ENCODE measurements around the gene PLIN4. TPM values are rescaled to one million over a fixed set of nuclear protein-coding genes. Genes with fewer than 3 reads are reported as not detected.

Gene PLIN4
- total RNA-seq, 1 donor from 2014 or later: under 0.01 TPM

DNA sequence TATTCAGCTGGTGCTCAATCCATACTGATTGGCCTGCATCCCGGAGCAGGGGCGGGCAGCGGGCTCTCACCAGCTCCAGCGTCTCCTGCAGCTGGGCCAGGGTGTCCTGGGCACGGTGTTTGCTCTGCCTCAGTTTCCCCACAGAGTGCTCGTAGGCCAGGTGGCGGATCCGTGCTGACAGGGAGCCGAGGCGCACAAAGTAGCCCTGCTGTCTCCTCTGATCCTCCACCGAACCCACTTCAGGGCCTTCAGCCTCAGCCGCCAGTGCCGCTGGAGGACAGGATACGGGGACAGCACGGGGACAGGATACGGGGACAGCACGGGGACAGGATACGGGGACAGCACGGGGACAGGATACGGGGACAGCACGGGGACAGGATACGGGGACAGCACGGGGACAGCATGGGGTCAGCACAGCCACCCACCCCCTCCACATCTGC is 7.3 kb upstream of the PLIN4 start:
- DNase-seq (ENCODE audit: low read depth, low spot score): no peak

DNA sequence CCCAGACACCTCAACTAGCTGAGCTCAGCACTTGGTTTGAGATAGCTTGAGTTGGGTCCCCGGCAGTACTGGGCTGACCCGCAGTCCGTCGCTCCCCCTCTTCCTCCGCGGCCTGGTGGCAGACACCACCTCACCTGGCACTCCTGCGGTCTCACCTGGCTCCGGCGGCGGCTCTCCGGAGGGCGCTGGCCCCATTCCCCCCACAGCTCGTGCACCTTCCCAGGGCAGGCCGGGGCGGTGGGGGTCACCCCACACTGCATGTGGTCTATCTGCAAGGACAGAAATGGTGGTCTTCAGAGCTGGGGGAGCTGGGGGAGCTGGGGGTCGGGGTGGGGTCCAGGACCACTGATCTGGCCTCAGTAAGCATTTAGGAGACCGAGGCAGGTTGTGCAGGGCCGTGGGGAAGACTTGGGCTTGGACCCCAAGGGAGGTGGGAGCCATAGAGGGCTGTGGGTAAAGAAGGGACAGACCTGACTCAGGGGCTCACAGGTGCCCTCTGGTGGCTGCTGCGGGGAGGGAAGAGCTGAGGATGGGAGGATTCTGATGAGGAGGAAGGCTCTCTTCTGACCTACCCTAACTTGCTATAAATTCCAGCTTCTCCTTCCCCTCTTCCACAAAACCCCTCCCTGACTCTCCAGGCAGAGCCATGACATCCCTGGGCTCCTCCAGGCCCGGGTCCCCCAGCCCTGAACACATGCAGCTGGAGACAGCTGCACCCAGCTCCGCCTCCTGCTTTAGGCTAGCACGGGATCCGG is 6.7 kb upstream of the PLIN4 start:
- no peak for DNase-seq (ENCODE audit: low read depth, low spot score)

DNA sequence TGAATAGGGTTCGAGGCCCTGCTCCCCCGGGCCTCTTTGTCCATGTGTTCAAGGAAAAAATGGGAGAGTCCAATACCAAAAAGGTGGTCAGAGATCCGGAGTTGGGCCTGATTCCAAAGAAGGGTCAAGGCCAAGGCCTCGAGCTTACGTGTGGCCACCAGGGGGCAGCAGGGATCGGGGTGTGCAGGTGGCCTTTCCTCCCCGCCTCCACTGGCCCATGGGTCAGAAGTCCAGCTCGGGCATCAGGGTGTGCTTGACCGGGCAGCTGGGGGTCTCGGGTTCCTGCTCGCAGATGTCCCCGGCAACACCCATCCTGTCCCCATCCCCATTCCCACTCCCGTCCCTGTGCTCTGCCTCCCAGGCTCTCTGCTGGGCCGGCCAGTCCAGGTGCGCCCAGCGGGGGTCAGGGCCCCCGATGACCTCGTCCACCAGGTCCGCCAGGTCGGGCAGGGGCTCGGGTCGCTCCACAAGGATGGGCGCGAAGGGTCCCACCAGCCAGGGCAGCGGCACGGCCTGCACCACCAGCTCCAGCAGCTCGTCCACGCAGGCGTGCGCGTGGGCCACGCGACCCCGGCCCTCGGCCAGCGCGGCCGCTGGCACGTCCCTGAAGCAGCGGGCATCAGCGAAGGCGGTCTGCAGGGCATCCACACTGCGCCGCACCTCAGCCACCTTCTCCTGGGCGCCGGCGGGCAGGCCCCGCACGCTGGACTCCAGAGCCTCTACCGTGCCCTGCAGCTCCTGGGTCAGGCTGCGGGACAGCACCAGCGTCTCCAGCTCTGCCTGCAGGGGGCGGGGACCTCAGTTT is 5.2 kb upstream of the PLIN4 start:
- peak; percentile 20 for DNase-seq (ENCODE audit: low read depth, low spot score)

DNA sequence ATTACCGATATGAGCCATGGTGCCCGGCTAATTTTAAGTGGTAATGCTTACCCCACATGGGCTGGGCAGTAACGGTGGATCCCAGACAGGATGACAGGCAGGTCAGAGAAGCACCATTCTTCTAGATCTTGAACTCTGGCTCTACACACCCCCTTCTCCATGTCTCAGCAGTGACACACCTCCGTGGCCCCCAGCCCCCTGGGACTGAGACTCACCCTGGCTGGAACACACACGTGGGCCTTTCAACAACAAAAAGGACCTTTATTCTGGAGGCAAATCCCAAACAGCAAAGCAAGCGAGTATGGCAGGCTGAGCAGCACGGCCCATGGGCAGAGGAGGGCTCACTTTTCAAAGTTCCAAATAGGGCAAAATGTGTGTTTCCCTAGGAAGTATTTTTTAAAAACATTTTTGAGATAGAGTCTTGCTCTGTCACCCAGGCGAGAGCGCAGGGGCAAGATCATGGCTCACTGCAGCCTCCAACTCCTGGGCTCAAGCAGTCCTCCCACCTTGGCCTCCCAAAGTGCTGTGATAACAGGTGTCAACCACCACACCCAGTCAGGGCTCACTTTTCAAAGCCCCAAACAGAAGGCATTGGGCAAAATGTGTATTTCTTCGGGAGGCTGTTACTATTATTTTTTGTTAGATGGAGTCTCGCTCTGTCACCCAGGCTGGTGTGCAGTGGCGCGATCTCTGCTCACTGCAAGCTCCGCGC is 4.2 kb upstream of the PLIN4 start:
- no peak for DNase-seq (ENCODE audit: low read depth, low spot score)

DNA sequence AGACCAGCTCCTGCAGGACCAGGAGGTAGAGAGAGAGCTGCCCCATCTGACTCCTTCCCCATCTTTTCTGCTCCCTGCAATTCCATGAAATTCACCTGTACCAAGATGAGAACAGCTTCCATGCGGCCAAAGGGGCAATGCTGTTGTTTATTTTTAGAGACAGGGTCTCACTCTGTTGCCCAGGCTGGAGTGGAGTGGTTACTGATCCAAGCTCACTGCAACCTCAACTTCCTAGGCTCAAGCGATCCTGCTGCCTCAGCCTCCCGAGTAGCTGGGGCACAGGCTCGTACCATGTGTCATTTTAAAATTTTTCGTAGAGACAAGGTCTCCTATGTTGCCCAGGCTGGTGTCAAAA is 3.6 kb upstream of the PLIN4 start:
- DNase-seq (ENCODE audit: low read depth, low spot score): no peak

DNA sequence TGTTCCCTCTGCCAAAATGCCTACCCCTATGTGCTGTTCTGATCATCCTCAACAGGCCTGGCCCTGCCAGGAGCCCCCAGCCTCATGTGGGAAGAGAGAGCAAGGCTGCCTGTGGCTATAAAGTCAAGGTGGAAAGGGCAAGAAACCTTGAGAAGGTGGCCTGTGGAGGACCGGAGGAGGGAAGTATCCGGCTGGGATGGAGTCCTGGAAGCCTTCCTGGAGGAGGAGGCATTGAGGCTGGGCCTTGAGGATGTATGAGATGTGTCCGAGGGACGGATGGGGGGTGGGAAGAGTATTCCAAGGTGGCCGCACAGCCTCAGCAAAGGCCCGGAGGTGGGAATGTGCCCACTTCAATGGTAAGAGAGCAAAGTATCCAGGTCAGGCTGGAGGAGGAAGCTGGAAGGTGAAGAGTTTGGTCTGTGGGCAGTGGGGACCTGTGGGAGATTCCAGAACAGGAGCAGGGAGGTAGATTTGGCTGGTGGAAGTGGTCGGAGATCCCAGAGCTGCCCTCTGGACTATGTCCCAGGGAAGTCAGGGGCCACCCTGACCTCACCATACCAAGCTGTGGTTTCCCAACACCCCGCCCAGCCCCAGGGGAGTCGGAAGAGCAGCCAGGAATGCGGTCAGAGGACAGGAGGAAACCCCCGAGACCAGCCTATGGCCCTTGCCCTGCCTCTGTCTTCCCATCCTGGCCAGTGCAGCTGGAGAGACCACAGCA is 3.0 kb upstream of the PLIN4 start:
- DNase-seq (ENCODE audit: low read depth, low spot score): no peak

DNA sequence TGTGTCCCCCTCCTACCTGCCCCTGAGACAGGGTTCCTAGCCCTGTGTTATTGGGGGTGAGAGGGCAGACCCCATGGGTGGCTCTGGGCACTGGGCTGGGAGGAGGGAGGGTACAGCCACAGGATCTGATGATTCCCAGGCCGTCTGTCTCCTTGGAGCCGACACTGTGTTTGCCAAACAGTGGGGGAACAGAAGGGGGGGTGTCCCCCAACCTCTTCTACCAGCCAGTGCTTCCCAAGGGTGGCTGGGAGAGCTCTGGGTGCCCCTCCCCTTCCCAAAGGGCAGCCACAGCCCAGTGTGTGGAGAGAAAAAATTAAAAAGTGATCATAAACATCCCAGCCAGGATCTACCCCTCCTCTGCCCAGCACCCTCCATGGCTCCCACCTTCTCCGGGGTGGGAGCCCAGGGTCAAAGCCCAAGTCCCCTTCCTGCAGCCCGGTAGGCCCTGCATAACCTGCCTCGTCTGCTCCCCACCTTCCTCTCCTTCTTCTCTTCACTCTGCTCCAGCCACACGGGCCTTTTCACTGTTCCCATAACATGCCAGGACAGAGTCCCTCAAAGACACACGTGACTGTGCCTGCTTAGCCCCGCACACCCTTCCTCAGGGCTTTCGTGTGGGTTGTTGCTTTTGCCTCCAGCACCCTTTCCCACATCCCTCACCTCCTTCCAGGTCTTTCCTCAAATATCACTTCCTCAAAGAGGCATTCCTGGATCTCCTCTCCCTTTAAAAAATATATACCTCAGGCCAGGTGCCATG is 1.4 kb upstream of the PLIN4 start:
- no peak for DNase-seq (ENCODE audit: low read depth, low spot score)

DNA sequence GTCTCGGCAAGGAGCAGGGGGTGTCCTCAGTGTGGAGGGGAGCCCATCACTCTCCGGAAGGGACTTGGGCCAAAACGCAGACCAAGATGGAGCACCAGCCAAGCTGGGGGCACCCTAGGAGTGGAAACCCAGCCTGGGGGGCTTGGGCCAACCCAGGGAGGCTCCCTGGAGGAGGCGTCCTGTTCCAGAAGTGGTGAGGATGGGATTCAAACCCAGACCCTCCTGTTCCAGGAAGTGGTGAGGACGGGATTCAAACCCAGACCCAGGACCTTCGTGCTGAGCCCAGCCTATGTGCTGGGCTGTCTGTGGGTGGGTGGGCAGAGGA is 848 bp upstream of the PLIN4 start:
- no peak for DNase-seq (ENCODE audit: low read depth, low spot score)

DNA sequence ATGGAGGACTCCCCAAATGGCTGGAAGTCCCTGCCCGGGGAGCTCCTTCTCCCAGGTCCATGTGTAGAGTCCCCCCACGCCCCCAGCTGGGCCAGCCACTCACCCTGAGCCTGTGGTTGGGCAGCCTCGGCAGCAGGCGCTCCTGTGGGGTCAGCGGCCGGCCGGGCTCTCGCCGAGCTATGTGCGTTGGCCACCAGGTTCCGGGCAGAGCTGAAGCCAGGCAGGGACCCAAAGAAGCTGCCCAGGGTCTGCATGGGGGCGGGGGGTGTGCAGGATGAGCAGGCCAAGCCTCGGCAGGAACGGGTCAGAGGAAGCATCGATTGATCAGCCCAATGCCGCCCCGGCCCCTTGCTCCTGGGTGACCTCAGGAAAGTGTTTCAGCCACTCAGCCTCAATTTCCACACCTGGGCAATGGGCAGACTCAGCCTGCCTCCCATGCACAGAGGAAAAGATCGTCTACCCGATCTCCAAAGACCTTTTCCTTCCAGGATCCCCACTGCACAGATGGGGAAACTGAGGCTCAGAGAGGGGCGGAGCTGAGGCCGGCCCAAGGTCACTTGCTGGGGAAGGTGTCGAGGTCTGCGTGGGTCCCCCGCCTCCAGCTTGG is 732 bp downstream of the PLIN4 start:
- DNase-seq (ENCODE audit: low read depth, low spot score): no peak

DNA sequence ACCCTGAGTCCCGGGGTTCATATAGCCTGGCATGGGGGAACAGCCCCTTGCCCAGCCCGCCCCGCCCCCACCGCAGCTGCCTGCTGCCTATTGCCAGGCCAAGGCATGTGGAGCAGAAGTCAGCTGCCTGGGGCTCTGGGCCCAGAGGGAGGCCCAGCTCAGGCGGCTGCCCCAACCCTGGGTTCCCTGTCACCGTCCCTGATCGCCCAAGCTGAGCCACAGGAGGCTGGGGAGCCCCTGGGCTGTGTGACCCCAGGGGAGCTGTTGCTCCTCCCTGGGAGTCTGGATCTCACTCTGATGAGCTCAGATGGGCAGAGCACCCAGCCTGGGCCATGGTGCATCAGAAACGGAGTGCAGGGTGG is 1.4 kb downstream of the PLIN4 start:
- DNase-seq (ENCODE audit: low read depth, low spot score): no peak

DNA sequence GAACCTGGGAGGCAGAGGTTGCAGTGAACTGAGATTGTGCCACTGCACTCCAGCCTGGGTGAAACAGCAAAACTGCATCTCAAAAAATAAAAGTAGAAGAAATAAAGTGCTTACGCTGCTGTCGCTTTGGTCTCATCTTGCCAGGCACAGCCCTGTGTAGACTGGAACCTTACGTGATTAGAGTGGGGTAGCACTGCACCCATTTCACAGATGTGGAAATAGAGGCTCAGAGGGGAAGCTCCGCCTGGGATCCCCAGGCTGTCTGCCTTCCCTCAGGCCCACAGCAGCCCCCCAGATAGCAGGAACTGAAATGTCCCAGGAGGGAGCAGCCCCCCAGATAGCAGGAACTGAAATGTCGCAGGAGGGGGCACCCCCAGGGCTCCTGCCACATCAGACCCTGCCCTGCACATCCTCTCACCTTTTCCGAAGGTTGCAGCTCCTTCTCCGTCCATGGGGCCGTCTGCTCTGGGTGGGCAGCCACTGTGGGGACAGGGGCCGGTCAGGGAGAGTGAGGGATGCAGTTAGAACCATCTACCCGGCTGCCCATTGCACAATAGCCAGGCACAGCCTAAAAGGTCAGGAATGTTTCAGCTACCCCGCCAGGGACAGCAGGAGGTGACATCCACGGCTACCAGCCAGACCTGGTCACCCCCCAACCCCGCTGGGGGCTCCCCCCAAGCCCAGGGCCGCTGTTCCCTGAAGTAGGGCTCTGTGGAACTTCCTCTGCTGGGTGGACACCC is 1.9 kb downstream of the PLIN4 start:
- DNase-seq (ENCODE audit: low read depth, low spot score): no peak

DNA sequence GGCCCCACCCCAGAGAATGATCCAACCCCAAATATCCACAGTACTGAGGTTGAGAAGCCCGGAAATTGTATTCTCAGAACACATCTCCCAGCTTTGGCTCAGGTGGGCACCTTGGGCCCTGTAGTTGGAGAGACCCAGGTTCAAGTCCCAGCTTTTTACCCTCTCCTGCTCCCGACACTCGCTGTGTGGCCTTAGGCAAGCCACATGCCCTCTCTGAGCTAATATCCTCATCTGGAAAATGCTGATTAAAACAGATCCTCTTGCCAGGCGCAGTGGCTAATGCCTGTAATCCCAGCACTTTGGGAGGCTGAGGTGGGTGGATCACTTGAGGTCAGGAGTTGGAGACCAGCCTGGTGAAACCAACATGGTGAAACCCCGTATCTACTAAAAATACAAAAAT is 2.6 kb downstream of the PLIN4 start:
- DNase-seq (ENCODE audit: low read depth, low spot score): no peak

DNA sequence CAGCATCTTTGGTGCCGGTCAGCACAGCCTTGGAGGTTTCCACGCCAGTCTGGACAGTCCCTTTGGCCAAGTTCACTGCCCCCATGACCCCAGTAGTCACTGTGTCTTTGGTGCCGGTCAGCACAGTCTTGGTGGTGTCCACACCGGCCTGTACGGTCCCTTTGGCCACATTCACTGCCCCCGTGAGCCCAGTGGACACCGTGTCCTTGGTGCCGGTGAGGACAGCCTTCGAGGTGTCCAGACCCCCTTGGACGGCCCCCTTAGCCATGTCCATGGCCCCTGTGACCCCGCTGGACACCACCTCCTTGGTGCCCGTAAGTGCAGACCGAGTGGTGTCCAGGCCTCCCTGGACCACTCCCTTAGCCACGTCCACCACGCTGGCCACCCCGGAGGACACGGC is 5.0 kb downstream of the PLIN4 start:
- DNase-seq (ENCODE audit: low read depth, low spot score): no peak

DNA sequence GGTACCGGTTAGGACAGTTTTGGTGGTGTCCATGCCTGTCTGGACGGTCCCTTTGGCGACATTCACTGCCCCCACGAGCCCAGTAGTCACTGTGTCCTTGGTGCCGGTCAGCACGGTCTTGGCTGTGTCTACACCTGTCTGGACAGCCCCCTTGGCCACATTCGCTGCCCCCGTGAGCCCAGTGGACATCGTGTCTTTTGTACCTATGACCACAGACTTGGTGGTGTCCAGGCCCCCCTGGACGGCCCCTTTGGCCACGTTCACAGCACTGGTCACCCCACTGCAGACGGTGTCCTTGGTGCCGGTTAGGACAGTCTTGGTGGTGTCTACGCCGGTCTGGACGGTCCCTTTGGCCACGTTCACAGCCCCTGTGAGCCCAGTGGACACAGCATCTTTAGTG is 6.2 kb downstream of the PLIN4 start:
- no peak for DNase-seq (ENCODE audit: low read depth, low spot score)

DNA sequence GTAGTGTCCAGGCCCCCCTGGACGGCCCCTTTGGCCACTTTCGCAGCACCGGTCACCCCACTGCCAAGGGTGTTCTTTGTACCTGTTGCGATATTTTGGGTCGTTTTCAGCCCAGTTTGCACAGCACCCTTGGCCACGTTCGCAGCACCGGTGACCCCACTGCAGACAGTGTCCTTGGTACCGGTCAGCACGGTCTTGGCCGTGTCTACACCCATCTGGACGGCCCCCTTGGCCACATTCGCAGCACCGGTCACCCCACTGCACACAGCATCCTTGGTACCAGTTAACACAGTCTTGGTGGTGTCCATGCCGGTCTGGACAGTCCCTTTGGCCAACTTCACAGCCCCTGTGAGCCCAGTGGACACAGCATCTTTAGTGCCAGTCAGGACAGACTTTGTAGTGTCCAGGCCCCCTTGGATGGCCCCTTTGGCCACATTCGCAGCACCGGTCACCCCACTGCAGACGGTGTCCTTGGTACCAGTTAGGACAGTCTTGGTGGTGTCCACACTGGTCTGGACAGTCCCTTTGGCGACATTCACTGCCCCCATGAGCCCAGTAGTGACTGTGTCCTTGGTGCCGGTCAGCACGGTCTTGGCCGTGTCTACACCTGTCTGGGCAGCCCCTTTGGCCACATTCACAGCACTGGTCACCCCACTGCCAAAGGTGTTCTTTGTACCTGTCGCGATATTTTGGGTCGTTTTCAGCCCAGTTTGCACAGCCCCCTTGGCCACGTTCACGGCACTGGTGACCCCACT is 6.8 kb downstream of the PLIN4 start:
- no peak for DNase-seq (ENCODE audit: low read depth, low spot score)

DNA sequence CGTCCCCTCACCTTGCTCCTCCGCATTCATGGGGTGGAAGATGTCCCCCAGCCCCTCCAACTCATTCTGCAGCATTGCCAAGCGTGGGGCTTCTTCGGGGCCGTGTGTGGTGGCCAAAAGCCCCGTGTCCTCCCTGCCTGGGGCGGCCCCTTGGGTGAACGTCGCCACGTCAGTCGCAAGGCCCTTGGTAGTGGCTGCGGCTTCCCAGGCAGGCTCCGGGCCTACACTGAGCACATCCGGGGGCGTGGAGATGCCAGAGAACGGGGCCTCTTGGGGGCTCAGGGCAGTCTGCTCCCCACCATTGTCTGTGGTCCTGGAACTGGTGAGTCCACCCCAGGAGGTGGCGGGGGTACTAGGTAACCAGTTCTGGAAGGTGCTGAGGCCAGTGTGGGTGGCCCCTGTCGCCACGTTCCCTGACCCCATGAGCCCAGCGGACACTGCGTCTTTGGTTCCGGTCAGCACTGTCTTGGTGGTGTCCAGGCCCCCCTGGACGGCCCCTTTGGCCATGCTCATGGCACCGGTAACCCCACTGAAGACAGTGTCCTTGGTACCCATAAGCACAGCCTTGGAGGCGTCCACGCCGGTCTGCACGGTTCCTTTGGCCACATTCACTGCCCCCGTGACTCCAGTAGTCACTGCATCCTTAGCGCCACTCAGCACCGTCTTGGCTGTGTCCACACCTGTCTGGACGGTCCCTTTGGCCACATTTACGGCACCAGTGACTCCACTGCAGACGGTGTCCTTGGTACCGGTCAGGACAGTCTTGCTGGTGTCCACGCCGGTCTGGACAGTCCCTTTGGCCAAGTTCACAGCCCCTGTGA is 7.6 kb downstream of the PLIN4 start:
- DNase-seq (ENCODE audit: low read depth, low spot score): no peak

DNA sequence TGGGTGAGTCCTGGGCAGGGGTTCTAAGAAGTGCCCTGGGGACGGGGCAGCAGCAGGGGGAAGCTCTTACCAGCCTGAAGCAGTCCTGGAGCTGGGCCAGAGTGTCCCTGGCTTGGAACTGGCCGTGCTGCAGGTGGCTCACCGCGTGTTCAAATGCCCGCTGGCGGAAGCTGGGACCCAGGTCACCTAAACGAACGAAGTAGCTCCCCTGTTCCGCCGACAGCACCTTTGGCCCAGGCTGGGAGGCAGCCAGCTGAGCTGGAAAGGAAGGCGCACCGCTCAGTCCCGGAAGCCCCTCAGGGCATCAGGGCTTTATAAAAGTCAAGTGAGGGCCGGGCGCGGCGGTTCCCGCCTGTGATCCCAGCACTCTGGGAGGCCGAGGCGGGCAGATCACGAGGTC is 9.6 kb downstream of the PLIN4 start:
- DNase-seq (ENCODE audit: low read depth, low spot score): no peak

DNA sequence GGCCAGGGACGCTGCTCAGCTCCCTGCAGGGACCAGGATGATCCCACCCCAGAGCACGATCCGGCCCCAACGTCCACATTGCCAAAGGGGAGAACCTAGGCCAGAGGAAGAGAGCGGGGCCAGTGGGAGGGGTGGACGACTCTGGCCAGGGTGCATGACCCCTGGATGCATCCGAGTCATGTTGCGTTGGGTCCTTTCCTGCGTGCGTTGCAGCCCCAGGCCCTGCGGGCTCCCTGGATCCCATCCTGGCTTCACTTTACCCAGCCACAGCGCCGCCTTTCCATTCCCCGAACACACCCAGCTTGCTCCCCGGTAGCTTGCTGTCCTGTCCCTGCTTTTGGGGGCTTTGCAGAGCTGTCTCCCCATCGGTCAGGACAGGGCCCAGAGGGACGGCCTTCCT is 10.5 kb downstream of the PLIN4 start:
- DNase-seq (ENCODE audit: low read depth, low spot score): no peak

DNA sequence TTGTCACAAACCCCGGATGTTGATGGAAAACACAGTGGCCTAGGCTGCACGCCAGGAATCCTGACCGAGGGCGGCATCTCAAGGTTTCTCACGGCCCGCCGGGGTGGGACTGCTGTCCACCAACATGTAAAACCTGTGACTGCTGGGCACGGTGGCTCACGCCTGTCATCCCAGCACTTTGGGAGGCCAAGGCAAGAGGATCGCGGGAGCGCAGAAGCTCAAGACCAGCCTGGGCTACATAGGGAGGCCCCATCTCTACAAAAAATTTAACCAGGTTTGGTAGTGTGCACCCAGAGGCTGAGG is 11.2 kb downstream of the PLIN4 start:
- no peak for DNase-seq (ENCODE audit: low read depth, low spot score)
